Activated CD8-positive, alpha-beta memory T cell treated with anti-CD3 and anti-CD28 coated beads, Interleukin-2, amount 10 ng/mL, durations not matched to agents 7 days and 5 days (primary cell): Measurements from ENCODE around the gene HARS2. TPM values are rescaled to one million over a fixed set of nuclear protein-coding genes. Genes with fewer than 3 reads are reported as not detected.
"Not testable (repeated sequence)": the region's sequence is repeated elsewhere in the genome, so short reads cannot be mapped to it uniquely, and the experiment has no call there.

Experiments
- ATAC-seq: fragments of 150-1000 bp; cut with Tn5 transposase; one replicate; pipeline ENCODE4 v1.10.0; 2021; ENCODE audit warnings: moderate library complexity
- CTCF ChIA-PET: fragments of 350-600 bp; sonication (Branson Sonifier 250); formaldehyde crosslinking; loops from one replicate; lab custom pipeline; 2021; ENCODE audit warnings: antibody characterized with exemption; lab: Charles Lee
- DNase-seq: peaks from one replicate; pipeline ENCODE4 v3.0.0-alpha.2; 2020
- H3K27ac Mint-ChIP-seq: one replicate; pipeline ENCODE4 v1.8.0; 2021; ENCODE audit warnings: mild to moderate bottlenecking, mixed read lengths
- H3K27me3 Mint-ChIP-seq: one replicate; pipeline ENCODE4 v1.8.0; 2021; ENCODE audit warnings: mixed read lengths
- H3K36me3 Mint-ChIP-seq: one replicate; pipeline ENCODE4 v1.8.0; 2021; ENCODE audit warnings: mild to moderate bottlenecking, mixed read lengths
- H3K4me1 Mint-ChIP-seq: one replicate; pipeline ENCODE4 v1.8.0; 2021; ENCODE audit warnings: mixed read lengths
- H3K4me3 Mint-ChIP-seq: one replicate; pipeline ENCODE4 v1.8.0; 2021; ENCODE audit warnings: mild to moderate bottlenecking, moderate library complexity, mixed read lengths
- H3K9me3 Mint-ChIP-seq: one replicate; pipeline ENCODE4 v1.8.0; 2022; ENCODE audit warnings: low read depth, mixed read lengths
- total RNA-seq, 2 experiments: library from RNA; stranded (reverse); gene quantifications; one replicate each; pipeline ENCODE4 v1.2.3, GENCODE V29; 2021

The HARS2 gene
- total RNA-seq: 10 to 100 TPM; 30.7 to 36.6 TPM

DNA sequence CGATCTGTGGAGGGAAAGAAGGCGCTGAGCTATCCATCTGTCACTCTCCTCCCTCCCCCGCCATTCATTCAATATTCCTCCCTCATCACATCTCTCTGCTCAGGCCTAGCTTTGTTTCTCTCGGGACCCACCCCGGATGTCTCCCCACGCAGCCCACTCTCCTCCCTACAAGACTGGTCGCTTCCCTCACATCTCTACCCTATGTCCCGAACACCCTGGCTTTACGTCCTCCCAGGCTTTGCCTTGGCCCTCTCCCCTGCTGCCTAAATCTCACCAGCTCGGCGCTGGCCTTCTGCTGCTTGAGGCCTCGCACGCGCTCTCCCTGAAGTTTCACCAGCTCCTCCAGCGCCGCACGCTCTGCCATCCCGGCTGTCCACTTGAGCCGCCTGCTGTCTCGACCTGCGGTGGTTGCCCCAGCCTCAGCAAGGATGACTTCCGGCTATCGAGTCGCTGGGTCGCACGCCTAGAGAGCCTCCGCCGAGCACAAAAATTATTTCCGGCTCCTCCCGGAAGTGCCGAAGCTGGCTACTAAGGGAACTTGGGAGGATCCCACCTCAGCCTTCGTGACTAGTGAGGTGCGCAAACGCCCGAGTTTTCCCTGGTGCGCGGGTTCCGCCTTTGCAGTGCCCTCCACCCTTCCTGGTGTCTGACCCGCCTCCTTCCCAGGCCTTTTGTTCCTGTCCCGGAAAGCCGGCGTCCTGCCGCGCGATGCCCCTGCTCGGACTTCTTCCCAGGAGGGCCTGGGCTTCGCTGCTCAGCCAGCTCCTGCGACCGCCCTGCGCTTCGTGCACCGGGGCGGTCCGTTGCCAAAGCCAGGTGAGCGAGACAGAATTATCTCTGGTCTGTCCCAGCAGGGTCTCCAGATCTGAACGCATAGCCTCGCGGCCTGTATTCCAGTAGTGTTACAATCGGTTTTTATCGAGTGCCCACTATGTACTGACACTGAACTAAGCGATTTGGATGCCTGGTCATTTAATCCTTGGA lies at the start of gene HARS2, which contains the start of gene HARS1:
TSS of gene HARS2 (plus strand) at position 515 of the 984 bp plus-strand sequence. CDS start at position 709, 194 bp downstream.
TSS of gene HARS1 (minus strand) at position 430 of the 984 bp plus-strand sequence. CDS start at position 364, 66 bp downstream.
- no peaks in the 10 kb centered on the region for H3K9me3 Mint-ChIP-seq
- ATAC-seq: peak; percentile 96
- peaks cover 39% of the 10 kb centered on the region for H3K4me1 Mint-ChIP-seq
- CTCF ChIA-PET: interaction anchor here (0.8 to 1.9 kb wide), 11 partner anchors 9 to 328 kb away, joined by 3 to 11 read pairs (median 5); partner anchors contain the start of genes EIF4EBP3, IK, NDUFA2 and WDR55
- peaks cover 36% of the 10 kb centered on the region for H3K36me3 Mint-ChIP-seq
- DNase-seq: peak; percentile 92
- no peaks in the 10 kb centered on the region for H3K27me3 Mint-ChIP-seq
- peak within 1 kb of the TSS; percentile 100 for H3K4me3 Mint-ChIP-seq
- H3K27ac Mint-ChIP-seq: peak within 1 kb of the TSS; percentile 98

- Mint-ChIP-seq H3K4me1 (peaks cover 52% of the 10 kb centered on the region), H3K9me3 (no peaks in the 10 kb centered on the region), H3K27me3 (no peaks in the 10 kb centered on the region), H3K4me3 (no peak overlapping the region), H3K36me3 (peaks cover 19% of the 10 kb centered on the region), H3K27ac (no peak overlapping the region)
- DNase-seq (no peak), ATAC-seq (no peak)
- CTCF ChIA-PET: interaction anchor here (1.0 kb wide), 1 partner anchor 9 kb away, joined by 5 read pairs; the partner anchor contains the start of gene CD14
Measured at GRCh38 chr5:140641716-140642115, 49.5 kb upstream of the HARS2 start.

GRCh38 chr5:140642718-140643117 lies 48.5 kb upstream of the HARS2 start:
- ATAC-seq (no peak), DNase-seq (no peak)
- Mint-ChIP-seq H3K4me3 (no peak overlapping the region), H3K4me1 (peaks cover 54% of the 10 kb centered on the region), H3K27me3 (no peaks in the 10 kb centered on the region), H3K27ac (no peak overlapping the region), H3K36me3 (peaks cover 23% of the 10 kb centered on the region), H3K9me3 (no peaks in the 10 kb centered on the region)
- CTCF ChIA-PET: no interaction called here

DNA sequence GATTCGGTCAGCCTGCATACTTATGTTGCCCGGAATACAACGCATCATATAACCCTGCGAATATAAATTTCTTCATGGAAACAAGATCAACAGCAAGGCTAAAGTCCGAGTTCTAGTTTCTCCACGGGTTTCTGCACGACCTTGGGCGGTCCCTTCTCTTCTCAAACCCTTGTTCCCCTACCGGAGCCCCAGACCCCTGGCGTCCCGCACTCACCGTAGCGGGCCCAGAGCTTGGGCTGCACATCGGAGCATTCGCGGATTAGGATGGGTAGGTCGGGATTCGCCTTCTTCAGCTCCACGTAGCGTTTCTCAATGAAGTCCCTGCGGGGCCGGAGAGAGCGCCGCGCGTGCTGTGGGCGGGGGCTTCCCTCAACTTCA lies 44.2 kb upstream of the HARS2 start:
- no peak for ATAC-seq
- Mint-ChIP-seq H3K9me3 (no peaks in the 10 kb centered on the region), H3K27me3 (no peaks in the 10 kb centered on the region), H3K4me3 (peak overlapping the region; percentile 94), H3K27ac (peak overlapping the region; percentile 98), H3K36me3 (peaks cover 33% of the 10 kb centered on the region), H3K4me1 (peaks cover 40% of the 10 kb centered on the region)
- no peak for DNase-seq
- CTCF ChIA-PET: interaction anchor here (0.7 to 2.8 kb wide), 17 partner anchors 8 to 403 kb away, joined by 3 to 14 read pairs (median 5); partner anchors contain the start of genes ANKHD1, EIF4EBP3, HARS1 and SLC35A4

- Mint-ChIP-seq H3K9me3 (no peaks in the 10 kb centered on the region), H3K36me3 (peaks cover 61% of the 10 kb centered on the region), H3K4me3 (no peak overlapping the region), H3K27ac (no peak overlapping the region), H3K4me1 (peaks cover 7% of the 10 kb centered on the region), H3K27me3 (no peaks in the 10 kb centered on the region)
- no peak for ATAC-seq
- CTCF ChIA-PET: no interaction called here
- DNase-seq: no peak
Measured at GRCh38 chr5:140658870-140659269, 32.4 kb upstream of the HARS2 start.

DNA sequence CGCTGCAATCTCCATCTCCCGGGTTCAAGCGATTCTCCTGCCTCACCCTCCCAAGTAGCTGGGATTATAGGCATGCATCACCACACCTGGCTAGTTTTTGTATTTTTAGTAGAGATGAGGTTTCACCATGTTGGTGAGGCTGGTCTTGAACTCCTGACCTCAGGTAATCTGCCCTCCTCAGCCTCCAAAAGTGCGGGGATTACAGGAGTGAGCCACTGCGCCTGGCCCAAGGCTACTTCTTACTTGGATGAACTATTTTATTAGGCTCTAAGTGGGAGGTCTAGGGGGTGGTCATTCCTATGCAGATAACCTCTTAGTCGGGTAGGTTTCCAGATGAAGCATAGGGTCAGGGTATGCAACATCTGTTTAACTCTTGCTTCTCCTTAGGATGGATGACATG lies 30.9 kb upstream of the HARS2 start:
- not testable (repeated sequence) for H3K4me3 Mint-ChIP-seq, H3K27me3 Mint-ChIP-seq, H3K9me3 Mint-ChIP-seq, H3K27ac Mint-ChIP-seq, ATAC-seq, DNase-seq
- Mint-ChIP-seq H3K36me3 (peaks cover 50% of the 10 kb centered on the region), H3K4me1 (peaks cover 13% of the 10 kb centered on the region)
- CTCF ChIA-PET: interaction anchor here (1.3 kb wide), 1 partner anchor 31 kb away, joined by 3 read pairs; the partner anchor contains the start of genes HARS1 and HARS2

- peaks cover 48% of the 10 kb centered on the region for H3K36me3 Mint-ChIP-seq
- H3K9me3 Mint-ChIP-seq: no peaks in the 10 kb centered on the region
- DNase-seq (no peak), ATAC-seq (no peak)
- peak overlapping the region; percentile 86 for H3K4me3 Mint-ChIP-seq
- H3K27me3 Mint-ChIP-seq: no peaks in the 10 kb centered on the region
- peak overlapping the region; percentile 93 for H3K27ac Mint-ChIP-seq
- H3K4me1 Mint-ChIP-seq: peaks cover 30% of the 10 kb centered on the region
- CTCF ChIA-PET: interaction anchor here (1.9 to 2.9 kb wide), 2 partner anchors 16 to 27 kb away, joined by 8 to 10 read pairs; partner anchors contain the start of genes HARS1, HARS2, IK and NDUFA2
Measured at GRCh38 chr5:140664030-140664358, 27.3 kb upstream of the HARS2 start.

DNA sequence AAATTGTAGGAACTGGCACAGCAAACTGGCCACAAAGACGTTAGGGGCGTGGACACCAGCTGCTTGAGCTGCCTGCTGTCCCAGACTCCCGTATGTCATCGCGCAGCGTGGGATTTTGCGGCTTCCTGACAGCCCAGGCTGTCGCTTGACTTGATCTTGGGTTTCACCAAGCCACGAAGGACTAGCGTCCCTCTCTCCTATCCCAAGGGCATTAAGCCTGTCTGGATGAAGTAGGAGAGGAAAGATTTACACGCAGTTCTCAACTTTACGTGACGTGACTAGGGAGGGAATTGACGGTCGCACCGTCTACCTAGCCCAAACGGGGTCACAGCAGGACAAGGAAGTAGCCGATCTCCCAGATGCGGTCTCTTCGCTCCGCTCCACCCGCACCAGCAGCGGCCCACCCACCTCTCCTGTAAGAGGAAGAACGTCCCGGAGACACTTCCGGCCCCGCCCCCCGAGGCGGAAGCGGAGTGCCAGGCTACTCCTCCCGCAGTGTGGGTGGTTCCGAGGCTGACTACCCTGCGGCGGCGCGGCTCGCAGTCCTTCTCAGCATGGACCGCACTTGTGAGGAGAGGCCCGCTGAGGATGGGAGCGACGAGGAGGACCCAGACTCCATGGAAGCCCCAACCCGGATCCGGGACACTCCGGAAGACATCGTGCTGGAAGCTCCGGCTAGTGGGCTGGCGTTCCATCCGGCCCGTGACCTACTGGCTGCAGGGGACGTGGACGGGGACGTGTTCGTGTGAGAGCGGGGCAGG lies 26.7 kb upstream of the HARS2 start, which contains the start of gene WDR55:
TSS of gene WDR55 (plus strand) at position 546 of the 761 bp plus-strand sequence. CDS start at position 555, 9 bp downstream.
- ATAC-seq (peak; percentile 95), DNase-seq (peak; percentile 98)
- CTCF ChIA-PET: interaction anchor here (0.6 to 2.9 kb wide), 5 partner anchors 17 to 920 kb away, joined by 3 to 10 read pairs (median 3); partner anchors contain the start of genes HARS1, HARS2, IK and NDUFA2
- Mint-ChIP-seq H3K9me3 (no peaks in the 10 kb centered on the region), H3K36me3 (peaks cover 49% of the 10 kb centered on the region), H3K27ac (peak within 1 kb of the TSS; percentile 93), H3K4me3 (peak within 1 kb of the TSS; percentile 86), H3K4me1 (peaks cover 30% of the 10 kb centered on the region), H3K27me3 (no peaks in the 10 kb centered on the region)

DNA sequence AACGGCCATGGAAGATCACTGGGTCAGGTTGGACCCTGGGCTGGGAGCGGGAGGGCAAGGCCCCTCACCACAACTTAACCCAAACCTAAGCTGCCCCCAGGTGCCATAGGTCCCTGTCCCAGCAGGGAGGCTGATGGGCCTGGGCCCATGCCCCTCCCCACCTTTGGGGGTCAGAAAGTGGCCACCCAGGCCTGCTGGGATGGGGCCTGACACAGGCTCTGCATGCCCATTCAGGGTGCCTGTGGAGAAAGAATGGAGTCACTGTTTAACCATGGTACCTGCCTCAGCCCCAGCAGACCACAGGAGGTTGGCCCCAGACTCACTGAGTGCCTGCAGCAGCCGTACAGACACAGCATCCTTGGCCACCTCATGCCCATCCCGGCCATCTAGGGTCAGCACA lies 20.2 kb upstream of the HARS2 start:
- DNase-seq, H3K4me3 Mint-ChIP-seq, H3K27ac Mint-ChIP-seq, H3K27me3 Mint-ChIP-seq, H3K9me3 Mint-ChIP-seq, ATAC-seq, CTCF ChIA-PET: not testable (repeated sequence)
- Mint-ChIP-seq H3K36me3 (peaks cover 48% of the 10 kb centered on the region), H3K4me1 (peaks cover 17% of the 10 kb centered on the region)

- Mint-ChIP-seq H3K4me1 (peaks cover 13% of the 10 kb centered on the region), H3K36me3 (peaks cover 45% of the 10 kb centered on the region), H3K27ac (no peak overlapping the region), H3K4me3 (no peak overlapping the region), H3K27me3 (no peaks in the 10 kb centered on the region), H3K9me3 (no peaks in the 10 kb centered on the region)
- CTCF ChIA-PET: interaction anchor here (0.9 kb wide), 1 partner anchor 18 kb away, joined by 3 read pairs; no protein-coding TSS in a partner anchor
- DNase-seq (no peak), ATAC-seq (no peak)
Measured at GRCh38 chr5:140671472-140672125, 19.7 kb upstream of the HARS2 start.

GRCh38 chr5:140672455-140673186 lies 18.6 kb upstream of the HARS2 start:
- CTCF ChIA-PET: interaction anchor here (0.9 kb wide), 1 partner anchor 17 kb away, joined by 3 read pairs; no protein-coding TSS in a partner anchor
- H3K27me3 Mint-ChIP-seq: no peaks in the 10 kb centered on the region
- H3K4me3 Mint-ChIP-seq: no peak overlapping the region
- ATAC-seq: peak; percentile 46
- DNase-seq: peak; percentile 48
- no peak overlapping the region for H3K27ac Mint-ChIP-seq
- H3K36me3 Mint-ChIP-seq: peaks cover 51% of the 10 kb centered on the region
- H3K4me1 Mint-ChIP-seq: peaks cover 5% of the 10 kb centered on the region
- no peaks in the 10 kb centered on the region for H3K9me3 Mint-ChIP-seq
